ENCODE data around the gene TXNDC9.
"Not testable (repeated sequence)": the region's sequence is repeated elsewhere in the genome, so short reads cannot be mapped to it uniquely, and the experiment has no call there.

The TXNDC9 gene

DNA sequence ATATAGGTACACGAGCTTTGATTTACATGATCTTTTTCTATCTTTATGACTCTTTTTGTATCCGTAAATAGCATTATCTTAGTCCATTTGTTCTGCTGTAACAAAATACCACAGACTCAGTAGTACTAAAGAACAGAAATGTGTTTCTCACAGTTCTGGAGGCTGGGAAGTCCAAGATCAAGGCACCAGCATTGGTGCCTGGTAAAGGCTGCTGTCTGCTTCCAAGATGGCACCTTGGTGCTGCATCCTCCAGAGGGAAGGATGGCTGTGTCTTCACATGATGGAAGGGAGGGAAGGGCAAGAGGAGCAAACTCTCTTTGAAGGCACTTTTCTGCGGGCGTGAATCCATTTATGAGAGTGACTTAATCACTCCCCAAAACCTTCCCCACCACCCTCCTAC is 37.0 kb upstream of the TXNDC9 start:
- H3K4me3 ChIP-seq (replicated peaks; ENCODE audit: low read depth, low read length) = no peak overlapping the region
- TF ChIP-seq, protein P1, sequence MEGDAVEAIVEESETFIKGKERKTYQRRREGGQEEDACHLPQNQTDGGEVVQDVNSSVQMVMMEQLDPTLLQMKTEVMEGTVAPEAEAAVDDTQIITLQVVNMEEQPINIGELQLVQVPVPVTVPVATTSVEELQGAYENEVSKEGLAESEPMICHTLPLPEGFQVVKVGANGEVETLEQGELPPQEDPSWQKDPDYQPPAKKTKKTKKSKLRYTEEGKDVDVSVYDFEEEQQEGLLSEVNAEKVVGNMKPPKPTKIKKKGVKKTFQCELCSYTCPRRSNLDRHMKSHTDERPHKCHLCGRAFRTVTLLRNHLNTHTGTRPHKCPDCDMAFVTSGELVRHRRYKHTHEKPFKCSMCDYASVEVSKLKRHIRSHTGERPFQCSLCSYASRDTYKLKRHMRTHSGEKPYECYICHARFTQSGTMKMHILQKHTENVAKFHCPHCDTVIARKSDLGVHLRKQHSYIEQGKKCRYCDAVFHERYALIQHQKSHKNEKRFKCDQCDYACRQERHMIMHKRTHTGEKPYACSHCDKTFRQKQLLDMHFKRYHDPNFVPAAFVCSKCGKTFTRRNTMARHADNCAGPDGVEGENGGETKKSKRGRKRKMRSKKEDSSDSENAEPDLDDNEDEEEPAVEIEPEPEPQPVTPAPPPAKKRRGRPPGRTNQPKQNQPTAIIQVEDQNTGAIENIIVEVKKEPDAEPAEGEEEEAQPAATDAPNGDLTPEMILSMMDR (IDR thresholded peaks at IDR 0.05; ENCODE audit: low read length, missing control alignments) = no peak
- no peak for DNase-seq (ENCODE audit: low read depth)

DNA sequence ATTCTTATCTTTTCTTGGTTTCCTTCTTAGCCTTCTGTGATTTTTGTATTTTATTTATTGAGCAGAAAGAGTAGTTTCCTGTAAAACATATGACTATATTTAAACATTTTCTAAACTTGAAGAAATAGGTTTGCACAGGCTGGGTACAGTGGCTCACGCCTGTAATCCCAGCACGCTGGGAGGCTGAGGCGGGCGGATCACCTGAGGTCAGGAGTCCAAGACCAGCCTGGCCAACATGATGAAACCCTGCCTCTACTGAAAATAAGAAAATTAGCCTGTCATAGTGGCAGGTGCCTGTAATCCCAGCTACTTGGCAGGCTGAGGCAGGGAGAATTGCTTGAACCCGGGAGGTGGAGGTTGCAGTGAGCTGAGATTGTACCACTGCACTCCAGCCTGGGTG is 32.7 kb upstream of the TXNDC9 start:
- not testable (repeated sequence) for DNase-seq (ENCODE audit: low read depth); H3K4me3 ChIP-seq (replicated peaks; ENCODE audit: low read depth, low read length)

DNA sequence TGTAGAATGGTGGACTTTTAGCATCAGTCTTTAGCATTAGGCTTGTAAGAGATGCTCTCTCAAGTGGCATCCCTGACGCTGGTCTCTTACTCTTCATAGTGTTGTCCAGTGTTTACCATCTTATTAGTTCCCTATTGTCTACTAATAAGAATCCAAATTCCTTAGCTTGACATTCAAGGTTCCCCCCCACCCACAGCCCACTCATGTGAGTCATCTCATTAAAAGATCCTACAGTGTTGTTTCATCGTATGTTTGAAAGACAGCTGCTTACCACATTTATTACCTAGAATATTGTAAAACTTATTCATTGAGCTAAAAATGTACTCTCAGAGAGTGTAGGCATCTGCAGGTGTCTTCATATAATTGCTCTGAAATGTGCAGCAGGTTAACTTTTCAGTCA is 29.5 kb upstream of the TXNDC9 start:
- no peak overlapping the region for H3K4me3 ChIP-seq (replicated peaks; ENCODE audit: low read depth, low read length)
- no peak for DNase-seq (ENCODE audit: low read depth)
- TF ChIP-seq, protein P1 (IDR thresholded peaks at IDR 0.05; ENCODE audit: low read length, missing control alignments) = no peak

DNA sequence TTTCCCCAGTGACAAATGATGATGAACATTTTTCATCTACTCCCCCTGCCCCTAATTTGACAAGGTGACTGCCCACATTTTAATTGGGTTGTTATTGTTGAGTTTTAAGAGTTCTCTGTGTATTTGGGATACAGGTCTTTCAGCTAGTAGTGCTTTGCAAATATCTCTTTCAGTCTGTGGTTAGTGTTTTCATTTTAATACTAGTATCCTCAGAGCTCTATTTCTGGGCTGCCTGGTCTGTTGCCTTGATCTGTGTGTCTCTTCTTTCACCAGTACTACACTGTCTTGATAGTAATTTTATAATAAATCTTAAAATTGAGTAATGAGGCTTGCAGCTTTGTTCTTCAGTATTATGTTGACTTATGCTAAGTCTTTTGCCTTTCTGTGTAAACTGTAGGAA is 20.7 kb upstream of the TXNDC9 start:
- TF ChIP-seq, protein P1 (IDR thresholded peaks at IDR 0.05; ENCODE audit: low read length, missing control alignments) = no peak
- DNase-seq (ENCODE audit: low read depth) = no peak
- H3K4me3 ChIP-seq (replicated peaks; ENCODE audit: low read depth, low read length) = no peak overlapping the region

DNA sequence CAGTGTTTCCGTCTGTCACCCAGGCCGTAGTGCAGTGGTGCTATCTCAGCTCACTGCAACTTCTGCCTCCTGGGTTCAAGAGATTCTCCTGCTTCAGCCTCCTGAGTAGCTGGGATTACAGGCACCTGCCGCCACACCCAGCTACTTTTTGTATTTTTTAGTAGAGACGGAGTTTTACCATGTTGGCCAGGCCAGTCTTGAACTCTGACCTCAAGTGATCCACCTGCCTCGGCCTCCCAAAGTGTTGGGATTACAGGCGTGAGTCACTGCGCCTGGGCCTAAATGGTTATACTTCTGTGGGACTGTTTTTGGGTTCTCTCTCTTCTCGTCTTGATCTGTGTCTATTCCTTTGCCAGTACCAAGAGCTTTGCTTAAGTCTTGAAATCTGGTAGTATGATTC is 18.7 kb upstream of the TXNDC9 start:
- not testable (repeated sequence) for DNase-seq (ENCODE audit: low read depth); H3K4me3 ChIP-seq (replicated peaks; ENCODE audit: low read depth, low read length)

DNA sequence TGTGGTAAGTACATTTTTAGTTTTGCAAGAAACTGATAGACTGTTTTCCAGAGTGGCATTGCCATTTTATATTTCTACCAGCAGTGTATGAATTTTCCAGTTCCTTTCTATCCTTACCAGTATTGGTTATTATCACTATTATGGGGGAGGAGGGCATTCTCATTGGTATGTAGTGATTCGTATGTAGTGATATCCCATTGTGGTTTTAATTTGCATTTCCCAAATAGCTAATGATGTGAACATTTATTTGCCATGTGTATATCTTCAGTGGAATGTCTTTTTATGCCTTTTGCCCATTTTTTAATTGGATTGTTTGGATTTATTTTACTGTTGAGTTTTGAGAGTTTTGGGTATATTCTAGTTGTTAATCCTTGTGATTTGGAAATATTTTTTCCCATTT is 17.9 kb upstream of the TXNDC9 start:
- H3K4me3 ChIP-seq (replicated peaks; ENCODE audit: low read depth, low read length) = no peak overlapping the region
- TF ChIP-seq, protein P1 (IDR thresholded peaks at IDR 0.05; ENCODE audit: low read length, missing control alignments) = no peak
- DNase-seq (ENCODE audit: low read depth) = peak; percentile 22

DNA sequence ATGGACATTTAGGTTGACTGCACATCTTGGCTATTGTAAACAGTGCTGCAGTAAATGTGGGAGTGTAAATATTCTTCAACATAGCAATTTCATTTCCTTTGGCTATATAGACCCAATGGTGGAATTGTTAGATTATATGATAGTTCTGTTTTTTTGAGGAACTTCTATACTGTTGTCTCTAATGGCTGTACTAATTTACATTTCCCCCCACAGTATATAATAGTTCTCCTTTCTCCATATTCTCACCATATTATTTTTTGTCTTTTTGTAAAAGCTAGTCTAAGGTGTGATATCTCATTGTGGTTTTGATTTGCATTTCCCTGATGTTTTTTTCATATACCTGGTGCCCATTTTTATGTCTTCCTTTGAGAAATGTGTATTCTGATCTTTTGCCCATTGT is 14.1 kb upstream of the TXNDC9 start:
- DNase-seq (ENCODE audit: low read depth) = no peak
- TF ChIP-seq, protein P1 (IDR thresholded peaks at IDR 0.05; ENCODE audit: low read length, missing control alignments) = no peak

DNA sequence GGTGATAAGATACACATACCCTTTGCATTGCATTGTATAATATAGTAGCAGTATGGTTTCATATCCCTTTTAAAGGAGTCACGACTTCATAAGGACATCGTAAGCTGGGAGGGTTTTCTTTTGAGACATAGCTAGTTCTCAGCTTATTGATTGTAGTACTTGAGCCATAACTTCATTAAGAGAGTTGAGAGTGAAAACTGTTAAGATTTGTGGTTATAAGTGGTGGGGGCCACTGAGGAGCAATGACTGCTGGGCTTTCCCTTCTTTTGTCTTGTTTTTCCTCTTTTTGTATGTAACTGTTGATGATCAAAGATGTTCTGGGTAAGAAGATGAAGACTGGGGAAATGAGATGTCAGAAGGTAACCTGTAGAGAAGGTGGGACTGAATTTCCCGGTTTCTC is 12.0 kb upstream of the TXNDC9 start:
- H3K4me3 ChIP-seq (replicated peaks; ENCODE audit: low read depth, low read length) = no peak overlapping the region
- TF ChIP-seq, protein P1 (IDR thresholded peaks at IDR 0.05; ENCODE audit: low read length, missing control alignments) = no peak
- DNase-seq (ENCODE audit: low read depth) = no peak

More for the DNA sequence above, 14.1 kb upstream of the TXNDC9 start:
- H3K4me3 ChIP-seq (replicated peaks; ENCODE audit: low read depth, low read length) = no peak overlapping the region
